NOMO-1 (cell line): Measurements from ENCODE around the gene NANOS2.

Experiments used
- DNase-seq, 2 experiments: peaks; one replicate each; lab custom pipeline; 2025; ENCODE audit not compliant: unreplicated experiment in 2 of 2; lab: John Stamatoyannopoulos, UW

NANOS2 gene

GRCh38 chr19:45913874-45914830 is at the start of gene NANOS2:
Gene NANOS2 (minus strand): TSS chr19:45914778. CDS start chr19:45914693, 85 bp downstream.
- no peak for DNase-seq

GRCh38 chr19:45962021-45962420 is 47.4 kb upstream of the NANOS2 start:
- no peak for DNase-seq

GRCh38 chr19:45960595-45961235 is 46.1 kb upstream of the NANOS2 start:
- DNase-seq: no peak

GRCh38 chr19:45959517-45960025 is 45.0 kb upstream of the NANOS2 start:
- no peak for DNase-seq

DNA sequence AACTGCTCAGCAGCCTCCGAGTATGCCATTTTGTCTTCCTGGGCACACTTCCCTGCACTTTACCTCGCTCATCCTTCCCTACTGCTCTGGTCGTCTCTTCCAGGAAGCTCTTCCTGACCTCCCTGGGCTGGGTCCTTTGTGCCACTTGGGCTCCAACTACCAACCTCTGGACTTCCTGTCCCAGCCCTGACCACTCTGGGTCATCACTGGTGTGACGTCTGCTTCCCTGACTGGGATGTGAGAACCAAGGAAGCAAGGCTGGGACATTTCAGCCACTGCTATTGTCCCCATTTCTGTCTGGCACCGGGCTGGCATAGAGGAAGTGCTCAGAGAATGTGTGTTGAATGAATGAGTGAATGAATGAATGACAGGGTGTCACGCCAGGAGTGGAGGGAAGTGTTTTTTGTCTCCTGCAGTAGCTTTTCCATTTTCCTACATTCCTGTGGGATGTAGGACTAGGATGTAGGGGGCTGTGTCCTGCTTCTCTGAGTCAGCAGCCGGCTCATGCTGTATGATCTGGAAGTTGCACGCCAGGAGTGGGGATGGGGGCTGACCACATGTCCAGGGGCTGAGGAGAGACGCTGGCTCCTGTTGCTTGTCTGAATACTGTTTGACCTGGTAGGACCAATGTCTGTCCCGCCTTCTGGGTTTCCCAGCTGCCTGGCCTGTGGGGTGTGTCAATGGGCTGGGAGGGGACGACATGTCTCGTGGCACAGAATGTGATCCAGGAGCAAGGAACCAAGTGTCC is 44.4 kb upstream of the NANOS2 start:
- no peak for DNase-seq

DNA sequence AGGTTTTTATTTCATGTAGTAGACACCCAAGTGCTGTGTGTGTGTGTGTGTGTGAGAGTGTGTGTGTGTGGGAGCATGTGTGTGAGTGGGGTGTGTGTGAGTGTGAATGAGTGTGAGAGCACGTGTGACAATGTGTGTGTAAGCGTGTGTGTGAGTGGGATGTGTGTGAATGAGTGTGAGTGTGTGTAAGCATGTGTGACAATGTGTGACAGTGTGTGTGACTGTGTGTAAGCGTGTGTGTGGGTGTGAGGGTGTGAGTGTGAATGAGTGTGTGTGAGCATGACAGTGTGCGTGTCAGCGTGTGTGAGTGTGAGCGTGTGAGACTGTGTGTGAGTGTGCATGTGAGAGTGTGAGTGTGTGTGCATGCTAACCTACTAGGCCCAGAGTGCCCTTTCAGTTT is 43.7 kb upstream of the NANOS2 start:
- DNase-seq: no peak

- no peak for DNase-seq
Observed at GRCh38 chr19:45955905-45956608, 41.5 kb upstream of the NANOS2 start.

DNA sequence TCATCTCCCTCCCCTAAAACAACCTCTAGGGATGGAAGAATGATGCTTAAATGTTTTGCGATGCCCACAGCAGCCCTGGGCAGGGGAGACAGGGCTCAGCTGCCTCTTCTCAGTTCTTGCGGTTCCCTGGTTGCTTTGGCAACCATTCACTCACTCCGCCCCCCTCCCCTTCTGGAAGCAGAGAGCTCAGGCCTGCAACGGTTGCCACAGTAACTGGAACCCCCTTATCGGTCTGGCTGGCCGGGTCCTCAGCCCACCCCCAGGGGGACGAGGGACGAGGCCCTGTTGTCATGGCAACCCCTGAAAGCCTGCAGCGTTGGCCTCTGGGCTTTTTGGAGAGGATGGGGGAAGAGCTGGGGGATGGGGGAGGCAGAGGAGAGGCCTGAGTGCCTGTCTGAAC is 39.6 kb upstream of the NANOS2 start:
- DNase-seq: no peak

- DNase-seq: no peak
Observed at GRCh38 chr19:45953676-45954075, 39.1 kb upstream of the NANOS2 start.

- DNase-seq: no peak
Observed at GRCh38 chr19:45952686-45953505, 38.3 kb upstream of the NANOS2 start.

GRCh38 chr19:45952341-45952685 is 37.7 kb upstream of the NANOS2 start:
- no peak for DNase-seq

GRCh38 chr19:45947926-45948325 is 33.3 kb upstream of the NANOS2 start:
- no peak for DNase-seq

DNA sequence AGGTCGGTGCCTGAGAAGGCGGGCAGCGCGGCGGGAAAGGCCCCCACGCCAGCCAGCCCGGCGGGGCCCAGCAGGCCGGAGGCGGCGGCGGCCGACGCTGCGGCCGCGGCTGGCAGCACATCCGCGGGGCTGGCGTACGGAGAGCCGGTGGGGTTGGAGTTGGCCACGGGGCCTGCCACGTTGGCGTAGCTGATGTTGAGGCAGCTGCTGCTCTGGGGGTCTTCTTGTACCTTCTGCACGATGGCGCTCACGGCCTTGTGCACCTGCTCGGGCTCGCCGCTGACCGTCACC is 25.9 kb upstream of the NANOS2 start:
- DNase-seq: no peak

DNA sequence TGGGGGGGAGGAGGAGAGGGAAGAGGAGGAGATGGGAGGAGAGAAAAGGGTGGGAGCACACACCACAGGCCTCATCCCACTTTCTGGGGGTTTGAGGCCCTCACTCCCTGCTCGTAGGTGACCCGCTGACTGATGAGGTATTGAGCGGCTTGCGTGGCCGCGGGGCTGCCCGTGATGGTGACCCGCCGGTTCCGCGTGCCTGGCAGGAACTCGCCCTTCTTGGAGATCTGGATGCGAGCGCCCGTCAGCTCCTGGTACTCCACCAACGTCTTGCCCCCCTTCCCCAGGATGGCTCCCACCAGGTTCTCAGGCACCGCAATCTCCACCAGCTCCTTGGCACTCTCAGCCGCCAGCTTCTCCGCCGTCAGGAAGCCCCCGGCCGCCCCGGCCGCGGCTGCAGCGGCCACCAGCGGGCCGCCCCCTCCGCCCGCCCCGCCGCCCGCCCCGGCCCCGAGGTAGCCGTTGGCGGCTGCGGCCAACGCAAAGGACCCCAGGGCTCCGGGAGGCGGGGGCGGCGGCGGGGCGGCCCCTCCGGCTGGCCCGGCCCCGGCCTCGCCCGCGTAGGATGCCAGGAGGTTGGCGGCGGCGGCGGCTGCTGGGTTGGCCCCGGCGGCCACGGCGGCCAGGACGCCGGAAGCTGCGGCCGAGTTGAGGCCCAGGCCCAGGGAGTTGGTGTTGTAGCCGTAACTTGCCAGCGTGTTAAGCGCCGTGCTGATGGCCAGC is 25.4 kb upstream of the NANOS2 start:
- no peak for DNase-seq

DNA sequence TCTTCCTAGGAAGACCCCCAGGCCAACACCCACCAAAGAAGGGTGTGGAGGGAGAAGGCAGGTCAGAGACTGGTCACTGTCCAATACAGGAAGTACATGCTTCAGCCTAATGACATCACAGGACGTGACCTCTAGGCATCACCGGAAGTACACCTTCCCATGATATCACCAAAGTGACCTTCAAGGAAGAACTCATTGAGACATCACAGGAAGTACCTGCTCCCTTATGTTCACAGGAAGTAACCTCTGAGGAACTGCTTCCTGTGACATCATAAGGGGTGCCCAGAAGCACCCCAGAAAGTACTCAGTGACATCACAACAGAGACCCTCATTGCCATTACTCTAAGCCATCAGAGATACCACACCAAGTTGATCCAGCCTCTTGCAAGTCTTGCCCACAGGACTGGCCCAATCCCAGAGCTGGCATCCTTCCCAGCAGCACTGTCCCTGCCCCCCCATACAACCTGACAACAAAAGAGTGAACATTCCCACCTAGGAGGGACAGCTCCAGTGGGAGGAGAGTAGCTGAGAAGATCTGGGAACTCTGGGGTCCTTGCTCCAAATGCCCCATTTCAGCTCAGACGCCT is 24.2 kb upstream of the NANOS2 start:
- DNase-seq: no peak

DNA sequence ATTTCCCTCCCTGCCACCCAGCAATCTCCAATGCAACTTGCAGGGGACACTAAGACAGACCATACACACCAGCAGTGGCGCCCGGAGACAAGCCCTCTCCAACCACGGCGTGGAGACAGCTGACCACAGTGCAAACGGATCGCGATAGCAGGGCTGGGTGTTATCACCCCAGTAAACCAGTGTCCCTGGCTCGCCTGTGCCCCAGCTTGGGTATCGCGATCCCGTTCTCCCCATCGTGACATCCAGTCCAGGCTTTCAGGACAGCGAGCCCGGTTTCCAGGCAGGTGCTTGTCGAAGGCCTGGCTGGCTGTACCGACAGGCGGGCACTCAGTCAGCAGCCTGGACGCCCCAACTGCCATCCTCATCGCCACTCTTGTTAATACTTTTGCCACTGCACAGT is 20.7 kb upstream of the NANOS2 start:
- DNase-seq: no peak

- no peak for DNase-seq
Observed at GRCh38 chr19:45934551-45935230, 20.1 kb upstream of the NANOS2 start.

DNA sequence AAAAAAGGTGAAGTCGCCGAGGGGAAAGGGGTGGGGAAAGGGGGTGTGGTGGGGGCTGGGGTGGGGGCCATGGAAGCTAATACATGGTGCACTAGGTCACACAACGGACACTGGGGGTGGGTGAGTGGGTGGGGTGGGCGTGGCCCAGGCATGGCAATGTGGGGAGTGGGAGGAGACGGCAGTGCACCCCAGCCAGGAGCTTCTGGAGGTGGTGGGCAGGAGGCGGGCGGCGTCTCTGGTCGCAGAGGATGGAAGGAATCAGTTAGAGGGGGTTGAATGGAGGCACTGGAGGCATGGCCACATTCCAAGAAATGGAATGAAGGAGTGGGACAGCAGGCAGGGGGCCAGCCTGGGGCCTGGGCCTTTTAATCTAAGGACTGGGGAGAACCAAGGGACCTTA is 19.2 kb upstream of the NANOS2 start:
- no peak for DNase-seq
